Esophagus muscularis mucosa (tissue), 4 donors: ENCODE data around the gene DNAJB12. TPM values are rescaled to one million over a fixed set of nuclear protein-coding genes. Genes with fewer than 3 reads are reported as not detected.
"Not testable (repeated sequence)": the region's sequence is repeated elsewhere in the genome, so short reads cannot be mapped to it uniquely, and the experiment has no call there.

Experiments
- DNase-seq: peaks from one replicate; pipeline ENCODE4 v3.0.0-alpha.2; 2017; ENCODE audit errors: extremely low spot score
- H3K27ac ChIP-seq, 4 donors: fragments of 200-600 bp; sonication (generic); replicated peaks in 1 of 4; 1 replicate in 3 of 4; 2 replicates in 1 of 4; pipeline ENCODE4 v1.5.1; 2016 to 2019; ENCODE audit warnings: mild to moderate bottlenecking in 1 of 4
- H3K27me3 ChIP-seq, 4 donors: fragments of 200-600 bp; sonication (generic); one replicate each; pipeline versions ENCODE4 v1.5.1 to v1.6.0; 2016 to 2019
- H3K36me3 ChIP-seq, 4 donors: fragments of 200-600 bp; sonication (generic); one replicate each; pipeline ENCODE4 v1.5.1; 2016 to 2019
- H3K4me1 ChIP-seq, 4 donors: fragments of 200-600 bp; sonication (generic); one replicate each; pipeline ENCODE4 v1.5.1; 2016 to 2019
- H3K4me3 ChIP-seq, 4 donors: fragments of 200-600 bp; sonication (generic); 1 replicate in 2 of 4; 2 replicates in 2 of 4; pipeline ENCODE4 v1.5.1; 2016 to 2019; ENCODE audit warnings: mild to moderate bottlenecking in 4 of 4, moderate library complexity in 1 of 4
- H3K9me3 ChIP-seq, 4 donors: fragments of 200-600 bp; sonication (generic); 1 replicate in 3 of 4; 2 replicates in 1 of 4; pipeline ENCODE4 v1.5.1; 2016 to 2019
- CTCF ChIP-seq, 3 experiments: fragments of 200-600 bp in 2 of 3; fragments of 450-650 bp in 1 of 3; sonication (generic) in 2 of 3; IDR thresholded peaks; one replicate each; pipeline ENCODE4 v1.5.1; 2017 to 2019; ENCODE audit warnings: antibody characterized with exemption in 3 of 3, mild to moderate bottlenecking in 2 of 3, moderate library complexity in 1 of 3
- EP300 ChIP-seq: sonication (generic); formaldehyde crosslinking; IDR thresholded peaks from one replicate; pipeline ENCODE4 v1.6.1; 2017; ENCODE audit warnings: antibody characterized with exemption
- POLR2A ChIP-seq: fragments of 450-650 bp; IDR thresholded peaks from one replicate; pipeline ENCODE4 v1.6.1; 2017; ENCODE audit warnings: antibody characterized with exemption, moderate library complexity, mild to moderate bottlenecking, low read depth
- POLR2AphosphoS5 ChIP-seq, 2 donors: sonication (generic); formaldehyde crosslinking; IDR thresholded peaks; one replicate each; pipeline ENCODE4 v1.6.1; 2017; ENCODE audit warnings: antibody characterized with exemption in 2 of 2
- WGBS: methylation state at CpG from one replicate; pipeline ENCODE4 v1.1.5; 2018; 5-methylcytosine and 5-hydroxymethylcytosine counted together
- intact Hi-C: fragments of 100-400 bp; cut with DNase I; formaldehyde crosslinking; loops from one replicate; pipeline ENCODE4 v1.15.1; 2023
- total RNA-seq, 4 donors: library from RNA; depleted of rRNA; stranded (reverse); fragments of >200 nt; gene quantifications; one replicate each; pipeline versions ENCODE4 v1.1.0 to v1.2.1, GENCODE V29; 2016

Gene DNAJB12
- total RNA-seq, 4 donors from 2014 or later: 27.8 to 46.5 (median 37.8) TPM

DNA sequence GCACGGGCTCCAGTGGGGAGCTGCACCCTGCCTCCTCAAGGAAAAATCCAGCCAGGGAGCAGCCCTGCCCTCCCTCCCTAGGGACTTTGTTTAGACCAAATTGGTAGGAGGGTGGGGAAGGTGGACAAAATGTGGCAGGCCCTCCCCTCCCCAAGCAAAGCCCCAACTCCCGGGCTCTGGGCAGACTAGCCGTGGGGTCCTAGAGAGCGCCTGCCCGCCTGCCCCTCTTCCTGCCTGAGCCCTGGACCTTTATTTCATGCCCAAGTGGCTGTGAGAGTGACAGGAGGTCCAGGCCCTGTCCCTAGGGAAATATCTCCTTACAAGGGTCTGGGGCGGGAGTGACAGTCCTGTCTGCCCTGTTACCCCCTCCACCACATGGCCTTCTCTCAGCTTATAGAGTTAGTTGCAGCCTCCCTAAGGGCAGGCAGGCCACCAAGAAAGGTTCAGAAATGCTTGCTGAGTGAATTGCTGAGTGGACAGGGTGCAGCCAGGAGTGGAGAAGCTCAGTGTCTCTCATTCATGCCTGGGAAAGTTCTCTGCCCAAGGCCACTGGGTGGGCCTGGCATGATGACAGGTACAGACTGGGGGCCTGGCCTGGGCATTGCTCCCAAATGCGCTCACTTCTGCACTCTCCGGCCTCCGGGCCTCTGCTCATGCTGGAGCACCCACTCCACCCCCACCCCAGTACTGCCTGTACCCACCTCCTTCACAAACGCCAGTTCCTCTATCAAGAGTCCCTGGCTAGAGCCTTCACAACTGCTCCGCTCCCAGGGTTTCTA lies 25.2 kb downstream of the DNAJB12 start:
- Histone ChIP-seq H3K36me3 (peaks cover 0 to 10% (median 2%) of the 10 kb centered on the region in 4 donors), H3K9me3 (no peaks in the 10 kb centered on the region), H3K4me3 (no peak overlapping the region), H3K27me3 (no peaks in the 10 kb centered on the region), H3K4me1 (peaks cover 77 to 83% (median 78%) of the 10 kb centered on the region in 4 donors), H3K27ac (peak overlapping the region; percentile 40 to 74 (median 62))
- WGBS: 86% methylated on average over 9 of the region's 11 CpGs
- DNase-seq: no peak
- intact Hi-C loops: loop anchor here (2.0 kb wide), 1 partner anchor 55 kb away; no protein-coding TSS in a partner anchor
- no peak for TF ChIP-seq EP300

DNA sequence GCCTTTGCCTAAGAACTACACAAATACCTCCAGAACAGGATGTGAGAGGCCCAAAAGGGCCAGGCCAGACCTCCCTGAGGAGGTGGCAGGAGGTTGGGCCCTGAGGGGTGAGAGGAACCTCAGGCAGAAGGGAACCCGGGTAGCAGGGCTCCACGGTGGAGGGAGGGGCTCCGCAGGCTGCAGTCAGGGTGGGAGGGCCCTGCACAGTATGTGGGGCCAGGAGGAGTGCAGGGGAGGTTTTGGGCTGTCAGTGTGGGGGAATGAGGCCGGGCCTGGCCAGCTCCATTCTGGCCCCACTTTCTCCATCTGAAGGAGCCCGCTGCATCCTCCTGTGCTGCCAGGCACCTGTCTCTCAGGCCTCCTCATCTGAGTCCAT lies 25.9 kb downstream of the DNAJB12 start:
- WGBS: 47% methylated on average over 5 of the region's 5 CpGs
- peaks cover 72 to 77% (median 74%) of the 10 kb centered on the region in 4 donors for H3K4me1 ChIP-seq
- peaks cover 0 to 5% (median 2%) of the 10 kb centered on the region in 4 donors for H3K36me3 ChIP-seq
- DNase-seq: no peak
- no peaks in the 10 kb centered on the region for H3K27me3 ChIP-seq
- TF ChIP-seq EP300 (no peak), POLR2AphosphoS5 (IDR thresholded peaks at IDR 0.05) (no peak), CTCF (IDR thresholded peaks at IDR 0.05) (no peak)
- no peaks in the 10 kb centered on the region for H3K9me3 ChIP-seq
- no peak overlapping the region for H3K4me3 ChIP-seq
- intact Hi-C loops: loop anchor here (2.0 kb wide), 1 partner anchor 54 kb away; no protein-coding TSS in a partner anchor
- H3K27ac ChIP-seq: peak overlapping the region; percentile 40 to 74 (median 62)

DNA sequence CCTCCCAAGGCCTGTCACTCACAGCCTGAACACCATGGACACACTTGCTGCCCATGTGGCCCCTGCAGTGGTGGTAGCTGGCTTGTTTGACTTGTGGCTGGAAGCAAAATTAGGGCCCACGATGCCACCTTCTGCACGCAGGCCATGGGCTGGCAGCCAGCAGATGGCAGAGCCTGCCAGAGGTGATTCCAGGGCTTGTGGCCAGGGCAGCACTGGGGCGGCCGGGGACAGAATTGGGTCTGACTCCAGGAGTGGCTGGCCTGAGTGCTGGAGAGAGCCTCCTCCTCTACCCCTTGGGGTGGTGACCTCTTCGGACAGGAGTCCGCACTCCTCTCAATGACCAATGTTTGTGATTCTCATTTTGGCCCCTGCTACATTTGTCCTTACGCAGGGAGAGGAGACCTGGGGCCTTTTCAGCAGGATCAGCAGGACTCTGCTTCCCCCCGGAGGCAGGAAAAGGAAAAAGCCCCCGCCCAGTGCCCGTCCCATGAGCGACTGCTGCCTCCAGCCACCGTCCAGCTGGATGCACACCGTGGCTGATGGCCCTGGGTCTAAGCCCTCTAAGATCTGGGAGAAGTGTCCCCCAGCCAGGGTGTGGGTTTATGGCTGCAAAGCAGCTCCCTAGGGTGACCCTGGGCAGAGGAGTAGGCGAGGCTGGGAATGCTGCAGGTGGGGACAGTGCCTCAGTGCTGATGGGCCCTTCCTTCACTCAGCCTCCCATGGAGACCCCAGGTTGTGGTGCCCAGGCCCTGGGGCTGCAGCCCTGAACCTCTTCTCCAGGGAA lies 26.5 kb downstream of the DNAJB12 start:
- Histone ChIP-seq H3K27ac (peak overlapping the region; percentile 40 to 74 (median 62)), H3K27me3 (no peaks in the 10 kb centered on the region), H3K9me3 (no peaks in the 10 kb centered on the region), H3K4me1 (peaks cover 66 to 76% (median 69%) of the 10 kb centered on the region in 4 donors), H3K4me3 (peak overlapping the region in 1 of 4 donors; percentile 18), H3K36me3 (no peaks in the 10 kb centered on the region)
- 16% methylated on average over 7 of the region's 14 CpGs for WGBS
- intact Hi-C loops: loop anchor here (2.0 kb wide), 1 partner anchor 53 kb away; no protein-coding TSS in a partner anchor
- TF ChIP-seq POLR2AphosphoS5 (IDR thresholded peaks at IDR 0.05): peak in 1 of 2 donors; percentile 43
- no peak for TF ChIP-seq POLR2A
- TF ChIP-seq CTCF (IDR thresholded peaks at IDR 0.05): peak; percentile 68 to 78 (median 69)
- TF ChIP-seq EP300: no peak
- DNase-seq: peak; percentile 92

- H3K4me3 ChIP-seq, H3K27me3 ChIP-seq, intact Hi-C loops, DNase-seq, H3K9me3 ChIP-seq, H3K36me3 ChIP-seq: not testable (repeated sequence)
- peak in 1 of 2 donors; percentile 41 for TF ChIP-seq POLR2AphosphoS5 (IDR thresholded peaks at IDR 0.05)
- 81% methylated on average over 32 of the region's 32 CpGs for WGBS
- Histone ChIP-seq H3K4me1 (peaks cover 54 to 74% (median 64%) of the 10 kb centered on the region in 4 donors), H3K27ac (peak overlapping the region in 2 of 4 donors; percentile 57 to 67)
Measured at GRCh38 chr10:72326665-72327603, 27.8 kb downstream of the DNAJB12 start.
